CD4-positive, alpha-beta T cell treated with Interleukin-4 for 4 hours (primary cell): ENCODE data around the gene HSD11B1L.

ENCODE experiments used
- DNase-seq: peaks from one replicate; pipeline ENCODE4 v3.0.0-alpha.2; 2020

The HSD11B1L gene, protein sequence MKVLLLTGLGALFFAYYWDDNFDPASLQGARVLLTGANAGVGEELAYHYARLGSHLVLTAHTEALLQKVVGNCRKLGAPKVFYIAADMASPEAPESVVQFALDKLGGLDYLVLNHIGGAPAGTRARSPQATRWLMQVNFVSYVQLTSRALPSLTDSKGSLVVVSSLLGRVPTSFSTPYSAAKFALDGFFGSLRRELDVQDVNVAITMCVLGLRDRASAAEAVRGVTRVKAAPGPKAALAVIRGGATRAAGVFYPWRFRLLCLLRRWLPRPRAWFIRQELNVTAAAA

DNA sequence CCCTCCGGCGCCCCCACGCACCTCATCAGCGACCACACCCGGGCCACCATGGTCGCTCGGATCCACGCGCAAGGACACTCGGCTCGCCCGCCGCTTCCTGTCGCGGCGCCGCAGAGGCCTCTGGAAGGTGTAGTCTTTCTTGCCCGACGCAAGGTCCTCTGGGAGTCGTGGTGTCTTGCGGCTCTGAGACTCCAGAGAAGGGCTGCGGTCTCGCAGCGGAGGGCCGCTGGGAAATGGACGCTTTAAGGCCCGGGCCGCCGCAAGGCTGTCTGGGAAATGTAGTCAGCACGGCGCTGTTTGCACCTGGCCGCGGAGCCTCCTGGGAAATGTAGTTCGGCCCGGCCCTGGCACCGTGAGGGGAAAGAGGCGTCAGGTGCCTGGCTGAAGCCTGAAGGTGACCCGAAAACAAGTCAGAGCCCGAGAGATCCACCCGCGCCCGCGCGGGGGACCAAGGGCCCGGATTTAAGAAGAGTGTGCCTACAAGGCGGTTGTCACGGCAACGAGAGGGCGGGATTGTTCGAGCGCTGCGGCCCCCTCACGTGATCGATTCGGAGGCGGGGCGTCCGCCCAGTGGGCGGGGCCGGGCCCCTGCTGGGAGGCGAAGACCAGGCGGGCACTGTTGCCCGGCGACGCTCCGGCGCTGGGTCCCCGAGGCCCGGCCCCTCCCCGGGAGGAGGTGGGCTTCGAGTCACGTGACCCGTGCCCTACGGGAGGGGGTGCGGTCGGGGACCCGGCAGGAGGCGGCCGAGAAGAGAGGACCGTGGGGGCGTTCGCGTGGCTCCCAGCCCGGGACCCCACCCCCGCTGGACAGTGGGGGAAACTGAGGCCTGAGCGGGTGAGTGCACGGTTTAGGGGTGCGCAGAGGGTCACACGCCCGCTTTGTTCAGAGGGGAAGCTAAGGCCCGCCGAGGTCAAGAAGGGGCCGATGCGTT, at the start of gene HSD11B1L, which contains the start of gene MICOS13:
HSD11B1L (plus strand) TSS at position 591 of the 932 bp plus-strand sequence. CDS start 3,806 bp downstream, outside the sequence.
MICOS13 (minus strand) TSS at position 80 of the 932 bp plus-strand sequence; CDS start at position 50, 30 bp downstream.
- peak; percentile 99 for DNase-seq

DNA sequence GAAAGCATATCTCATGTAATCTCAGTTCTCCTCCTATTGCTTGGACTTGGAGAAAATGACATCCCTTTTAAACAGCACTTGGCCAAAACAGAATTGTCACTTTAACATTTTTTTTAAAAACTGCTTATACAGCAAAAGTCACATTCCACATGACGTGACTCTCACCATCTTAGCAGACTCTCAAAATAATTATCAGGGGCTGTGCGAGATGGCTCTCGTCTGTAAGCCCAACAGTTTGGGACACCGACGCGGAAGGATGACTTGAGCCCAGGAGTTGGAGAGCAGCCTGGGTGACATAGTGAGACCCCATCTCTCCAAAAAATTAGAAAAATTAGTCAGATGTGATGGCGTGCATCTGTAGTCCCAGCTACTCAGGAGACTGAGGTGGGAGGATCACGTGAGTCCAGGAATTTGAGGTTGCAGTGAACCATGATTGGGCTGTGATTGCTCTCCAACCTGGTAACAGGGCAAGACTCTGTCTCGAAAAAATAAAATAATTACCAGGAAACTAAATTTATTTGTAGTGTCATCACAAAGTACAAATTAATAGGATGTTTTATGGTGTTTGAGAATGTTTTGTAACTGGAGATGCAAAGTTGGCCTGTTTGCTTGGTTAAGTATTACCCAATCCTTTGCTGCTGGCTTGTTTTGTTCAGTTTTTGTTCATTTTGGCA, 49.1 kb upstream of the HSD11B1L start:
- DNase-seq = no peak

DNA sequence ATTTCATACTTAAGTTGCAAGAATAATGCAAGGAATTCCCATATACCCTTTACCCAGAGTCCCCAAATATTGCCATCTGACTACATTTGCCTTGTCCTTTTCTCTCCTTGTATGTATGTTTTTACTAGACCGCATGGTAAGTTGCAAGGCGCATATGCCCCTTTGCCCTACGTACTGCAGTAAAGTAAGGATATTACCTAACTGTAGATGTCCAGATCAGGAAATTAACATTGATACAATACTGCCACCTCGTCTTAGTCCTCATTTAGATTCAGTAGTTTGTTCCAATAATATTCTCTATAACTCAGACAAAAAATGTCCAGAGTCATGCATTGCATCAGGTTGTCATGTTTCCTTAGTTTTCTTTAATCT, 48.6 kb upstream of the HSD11B1L start:
- DNase-seq = no peak

DNA sequence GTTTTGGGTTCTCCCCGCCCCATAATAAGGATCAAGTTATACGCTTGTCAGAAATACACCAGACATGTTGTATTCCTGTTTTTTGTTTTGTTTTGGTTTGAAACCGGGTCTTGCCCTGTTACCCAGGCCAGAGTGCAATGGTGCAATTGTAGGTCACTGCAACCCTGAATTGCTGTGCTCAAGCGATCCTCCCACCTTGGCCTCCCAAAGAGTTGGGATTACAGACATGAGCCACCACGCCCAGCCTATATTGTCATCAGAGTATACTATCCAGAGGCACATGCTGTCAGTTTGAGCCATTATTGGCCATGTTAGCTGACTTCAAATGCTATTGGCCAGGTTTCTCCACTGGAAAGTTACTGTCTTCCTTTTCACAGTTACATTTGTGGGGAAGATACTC, 48.2 kb upstream of the HSD11B1L start:
- DNase-seq = no peak

DNA sequence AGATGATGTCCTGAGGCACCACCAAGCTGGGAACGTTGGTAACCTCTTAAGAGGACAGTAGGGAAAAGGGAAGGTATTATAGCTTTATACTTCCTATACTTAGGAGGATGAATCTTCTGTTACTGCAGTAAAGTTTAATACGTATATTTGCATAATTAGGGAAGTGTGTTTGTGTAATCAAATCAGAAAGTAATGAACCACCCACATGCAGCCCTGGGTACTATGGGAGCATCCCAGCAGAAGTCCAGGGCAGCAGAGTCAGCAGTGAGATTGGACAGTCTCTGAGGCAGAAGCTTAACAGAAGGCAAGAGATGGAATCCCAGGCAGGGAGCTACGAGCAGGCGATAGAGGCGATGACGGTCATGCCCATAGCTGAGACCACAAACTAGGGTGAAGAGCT, 45.4 kb upstream of the HSD11B1L start:
- DNase-seq = no peak

DNA sequence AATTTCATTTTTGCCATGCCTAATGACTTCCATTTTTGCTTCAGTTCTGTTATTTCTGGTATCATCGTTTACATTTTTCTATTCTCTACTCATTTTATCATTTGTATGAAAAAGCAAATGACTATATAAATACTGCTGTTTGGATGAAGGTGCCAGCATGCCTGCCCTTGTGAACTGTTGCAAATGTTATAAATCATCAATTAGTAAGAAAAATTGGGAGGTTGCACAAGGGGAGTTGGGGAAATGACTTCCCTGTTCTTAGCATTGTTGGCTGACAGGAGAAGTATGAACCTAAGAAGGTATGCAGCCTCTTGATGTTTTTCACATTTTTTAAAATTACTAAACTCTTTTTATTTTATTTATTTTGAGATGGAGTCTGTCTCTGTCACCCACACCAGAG, 42.9 kb upstream of the HSD11B1L start:
- no peak for DNase-seq

DNA sequence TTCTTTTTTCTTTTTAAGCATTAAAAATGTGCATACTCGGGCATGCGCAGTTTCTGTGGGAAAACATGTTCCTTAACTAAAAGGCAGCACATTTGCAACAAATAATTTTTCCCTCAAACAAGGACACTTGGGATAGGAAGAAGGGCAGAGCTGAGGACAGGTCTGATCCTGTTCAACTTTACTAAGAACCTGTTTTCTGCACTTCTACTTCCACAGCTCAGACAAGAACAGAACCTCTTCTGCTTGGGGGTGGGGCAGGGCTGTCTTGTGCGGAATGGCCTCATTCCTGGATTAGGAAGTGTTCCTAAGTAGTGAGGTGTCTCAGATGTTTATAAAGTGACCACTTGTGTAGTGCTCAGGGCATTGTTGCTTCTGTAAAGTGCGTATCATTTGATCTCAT, 39.7 kb upstream of the HSD11B1L start:
- DNase-seq = no peak

DNA sequence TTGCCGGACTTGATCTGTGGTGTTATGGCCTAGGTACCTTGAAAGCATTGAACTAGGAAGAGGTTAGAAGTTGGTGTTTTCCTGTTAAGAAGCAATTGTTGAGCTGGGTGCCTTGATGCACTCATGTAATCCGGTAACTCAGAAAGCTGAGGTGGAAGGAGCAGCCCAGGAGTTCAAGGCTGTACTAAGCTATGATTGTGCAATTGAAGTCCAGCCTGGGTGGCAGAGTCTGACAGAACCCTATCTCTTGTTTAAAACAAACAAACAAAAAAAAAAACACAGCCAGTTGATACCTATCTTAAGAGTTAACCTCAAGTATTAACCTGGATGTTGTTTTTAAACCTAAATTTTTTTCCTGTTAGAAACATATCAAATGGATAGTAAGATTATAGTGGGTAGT, 38.6 kb upstream of the HSD11B1L start:
- DNase-seq = no peak

DNA sequence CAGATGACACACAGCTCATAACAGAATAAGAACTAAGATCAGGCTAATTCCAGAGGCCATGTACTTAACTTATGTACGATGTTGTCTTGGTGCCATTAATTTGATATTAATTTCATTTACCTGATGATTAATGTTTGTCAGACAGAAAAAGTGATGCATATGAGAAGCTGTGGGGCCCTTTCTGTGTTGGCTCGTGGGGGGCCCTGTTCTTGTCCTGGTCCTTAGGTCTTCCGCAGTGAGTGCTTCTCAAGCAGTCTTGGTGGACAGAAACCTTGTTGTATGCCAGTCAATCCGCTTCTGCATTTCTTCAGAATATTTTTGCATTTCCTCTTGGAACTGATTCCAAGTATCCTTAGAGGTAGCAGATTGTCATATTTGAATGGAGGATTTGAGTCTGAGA, 37.8 kb upstream of the HSD11B1L start:
- no peak for DNase-seq

DNA sequence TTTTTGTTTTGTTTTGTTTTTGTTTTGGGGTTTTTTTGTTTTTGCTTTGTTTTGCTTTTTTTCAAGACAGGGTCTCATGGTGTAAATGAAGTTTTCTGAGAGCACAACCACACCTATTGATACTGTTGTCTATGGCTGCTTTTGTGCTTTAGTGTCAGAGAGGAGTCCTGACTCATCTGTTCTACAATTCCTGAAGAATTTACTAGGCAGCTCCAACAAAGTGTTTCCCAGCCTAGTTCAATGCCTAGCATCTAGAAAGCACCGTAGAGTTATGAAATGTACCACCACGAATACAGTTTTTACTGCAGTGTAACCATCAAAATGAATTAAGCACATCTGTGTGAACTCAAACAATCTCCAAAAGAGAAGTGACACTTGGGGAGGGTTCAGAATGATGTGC, 36.8 kb upstream of the HSD11B1L start:
- no peak for DNase-seq

DNA sequence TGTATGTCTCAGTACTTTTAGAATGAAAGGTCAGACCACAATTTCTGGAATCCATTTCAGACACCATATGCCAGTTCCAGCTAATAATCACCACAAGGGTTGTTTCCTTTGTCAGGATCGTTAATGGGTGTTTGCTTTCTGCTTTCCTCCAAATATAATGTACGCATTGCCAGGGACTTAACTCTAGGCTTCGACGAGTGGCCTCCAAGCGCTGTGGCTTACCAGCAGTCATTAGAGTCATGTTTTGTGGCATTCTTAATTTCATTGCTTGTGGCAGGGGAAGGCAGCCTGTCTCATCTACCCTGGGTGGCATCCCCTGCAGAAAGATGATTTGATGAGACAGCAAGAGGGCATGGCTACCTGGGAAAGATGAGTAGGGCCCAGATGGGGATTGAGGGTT, 35.4 kb upstream of the HSD11B1L start:
- DNase-seq = no peak

DNA sequence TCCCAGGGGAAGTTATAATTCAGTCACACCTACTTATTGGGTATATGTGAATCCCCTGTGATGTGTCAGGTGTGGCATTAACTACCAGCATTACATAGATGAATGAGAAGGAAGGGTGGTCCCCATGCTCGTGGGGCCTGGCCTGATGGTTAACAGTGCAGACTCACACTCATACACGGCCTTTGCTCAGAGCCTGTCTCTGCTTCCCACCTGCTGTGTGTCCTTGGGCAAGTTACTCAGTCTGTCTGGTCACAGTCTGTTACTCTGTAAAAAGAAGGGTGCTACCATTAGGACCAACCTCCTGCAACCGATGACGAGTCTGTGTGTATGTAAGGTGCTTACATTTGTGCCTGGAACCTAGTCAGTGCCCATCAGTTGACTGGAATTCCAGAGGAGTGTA, 34.1 kb upstream of the HSD11B1L start:
- no peak for DNase-seq

DNA sequence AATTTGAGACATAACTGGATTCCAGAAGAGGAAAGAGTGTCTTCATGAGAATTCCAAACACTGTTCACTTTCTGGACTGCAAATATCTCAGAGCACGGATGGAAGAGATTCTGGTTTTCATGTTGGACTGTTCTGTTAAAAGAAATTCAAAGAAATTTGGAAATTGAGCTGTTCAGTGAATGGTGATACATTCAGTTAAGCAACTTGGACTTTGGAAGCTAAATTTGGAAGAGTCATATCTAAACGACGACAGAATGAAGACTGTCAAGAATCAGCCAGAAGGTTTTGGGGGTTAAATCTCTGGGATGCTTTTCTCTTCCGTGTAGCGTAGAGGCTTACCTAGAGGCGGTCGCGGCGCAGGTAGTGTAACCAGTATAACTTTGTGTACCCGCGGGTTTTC, 32.4 kb upstream of the HSD11B1L start:
- DNase-seq = no peak

DNA sequence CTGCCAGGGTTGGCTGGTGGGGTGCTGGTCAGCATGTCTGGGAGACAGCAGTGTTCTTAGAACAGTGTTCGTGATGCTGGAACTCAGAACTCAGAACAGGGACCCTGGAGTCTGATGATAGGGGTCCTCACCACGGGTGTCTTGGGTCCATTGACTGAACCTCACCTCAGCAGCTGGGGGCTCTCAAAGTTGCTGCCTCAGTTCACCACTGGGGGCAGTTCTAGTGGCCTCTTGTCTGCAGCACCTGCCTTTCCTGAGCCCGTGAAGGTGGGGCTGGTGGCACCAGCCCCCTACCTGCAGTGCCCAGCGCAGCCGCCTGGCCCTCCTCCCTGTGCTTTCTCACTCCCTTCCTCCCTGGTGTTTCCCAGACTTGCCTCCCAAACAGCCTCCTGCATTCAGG, 29.5 kb upstream of the HSD11B1L start:
- no peak for DNase-seq

DNA sequence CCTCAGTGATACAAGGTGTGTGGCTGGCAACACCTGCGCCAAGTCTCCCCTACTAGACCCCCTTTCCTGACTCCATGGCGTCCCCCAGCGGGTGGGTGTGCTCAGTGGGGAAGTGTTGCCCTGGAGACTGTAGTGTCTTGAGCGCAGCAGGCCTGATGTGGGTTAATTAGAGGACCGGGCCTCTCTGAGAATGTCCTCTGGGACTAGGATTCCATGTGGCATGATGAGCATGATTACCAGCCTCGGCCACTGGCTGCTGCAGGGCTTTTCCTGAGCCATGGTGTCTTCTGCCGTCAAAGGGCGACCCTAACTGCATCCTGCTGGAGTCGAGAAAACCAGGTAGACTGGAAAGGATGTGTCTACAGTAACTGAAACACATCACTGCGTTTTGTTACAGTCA, 28.6 kb upstream of the HSD11B1L start:
- no peak for DNase-seq

DNA sequence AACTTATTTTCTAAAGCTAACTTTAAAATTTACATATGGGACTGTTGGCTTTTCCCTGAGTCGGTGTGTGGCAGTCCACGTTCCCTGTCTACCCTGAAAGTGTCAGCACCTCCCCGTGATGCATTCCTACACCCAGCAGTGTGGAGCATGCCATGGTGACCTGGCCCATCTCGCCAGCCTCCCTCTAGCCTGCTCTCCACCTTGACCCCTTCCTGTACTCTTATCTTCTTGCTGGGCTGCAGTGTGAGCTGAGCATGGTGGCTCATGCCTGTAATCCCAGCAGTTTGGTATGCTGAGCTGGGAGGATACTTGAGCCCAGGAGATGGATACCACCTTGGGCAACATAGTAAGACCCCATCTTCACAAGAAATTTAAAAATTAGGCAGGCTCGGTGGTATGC, 25.9 kb upstream of the HSD11B1L start:
- DNase-seq = no peak

DNA sequence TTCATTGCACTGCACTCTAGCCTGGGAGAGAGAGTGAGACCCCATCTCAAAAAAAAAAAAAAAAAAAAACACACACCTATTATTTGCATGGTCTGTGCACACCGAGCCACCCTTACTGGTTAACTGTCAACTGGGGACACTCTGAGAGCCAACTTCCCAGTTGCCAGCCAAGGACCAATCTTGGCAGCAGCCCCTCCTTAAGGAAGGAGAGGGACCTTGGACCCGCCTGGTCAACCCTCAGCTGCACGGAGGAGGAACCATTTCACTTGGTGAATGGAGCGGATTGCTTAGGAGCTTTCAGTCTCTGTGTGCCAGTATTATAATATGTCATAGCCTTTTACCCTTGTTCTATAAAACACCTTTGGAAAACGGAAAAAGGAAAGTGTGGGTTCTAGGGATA, 25.4 kb upstream of the HSD11B1L start:
- DNase-seq = no peak

DNA sequence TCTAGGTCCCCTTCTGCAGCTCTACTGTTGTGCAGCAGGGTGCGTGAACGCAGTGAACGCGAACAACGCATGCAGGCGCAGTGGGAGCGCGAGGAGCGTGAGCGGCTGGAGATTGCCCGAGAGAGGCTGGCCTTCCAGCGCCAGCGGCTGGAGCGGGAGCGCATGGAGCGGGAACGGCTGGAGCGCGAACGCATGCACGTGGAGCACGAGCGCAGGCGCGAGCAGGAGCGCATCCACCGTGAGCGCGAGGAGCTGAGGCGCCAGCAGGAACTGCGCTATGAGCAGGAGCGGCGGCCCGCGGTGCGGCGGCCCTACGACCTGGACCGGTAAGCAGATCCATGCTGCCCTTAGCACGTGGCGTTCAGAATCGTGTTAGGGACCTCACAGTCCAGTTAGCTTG, 19.3 kb upstream of the HSD11B1L start:
- no peak for DNase-seq

DNA sequence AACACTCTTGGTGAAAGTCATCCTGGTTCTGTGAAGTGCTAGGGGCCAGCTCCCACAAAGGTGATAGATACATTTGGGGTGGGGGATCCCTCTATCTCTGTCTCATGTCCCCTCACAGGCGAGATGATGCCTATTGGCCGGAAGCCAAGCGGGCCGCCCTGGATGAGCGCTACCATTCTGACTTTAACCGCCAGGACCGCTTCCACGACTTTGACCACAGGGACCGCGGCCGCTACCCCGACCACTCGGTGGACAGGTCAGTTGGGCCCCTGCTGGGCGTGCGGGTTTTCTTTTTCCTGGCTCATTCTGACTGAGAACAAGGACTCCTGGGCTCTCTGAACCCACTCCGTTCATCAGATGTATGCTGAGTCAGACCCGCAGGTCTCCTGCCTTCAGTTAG, 16.9 kb upstream of the HSD11B1L start:
- no peak for DNase-seq

DNA sequence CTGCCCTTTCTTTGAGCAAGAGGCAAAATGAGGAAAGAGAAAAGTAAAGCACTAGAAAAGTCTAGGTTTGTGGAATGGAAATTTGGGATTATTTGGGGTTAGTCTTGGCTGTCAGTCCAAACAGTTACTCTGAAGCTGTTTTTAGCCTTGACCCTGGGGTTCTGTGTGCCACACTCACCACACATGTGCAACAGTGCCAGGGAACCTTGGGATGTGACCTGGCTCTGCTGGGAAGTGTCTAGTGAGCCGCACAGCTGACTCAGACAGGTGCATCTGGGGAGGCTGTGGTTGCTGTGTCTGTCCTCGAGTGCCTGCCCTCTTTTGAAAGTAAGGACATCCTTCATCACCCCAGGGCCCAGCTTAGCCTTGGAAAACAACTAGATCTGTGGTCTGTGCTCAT, 16.3 kb upstream of the HSD11B1L start:
- DNase-seq = no peak

DNA sequence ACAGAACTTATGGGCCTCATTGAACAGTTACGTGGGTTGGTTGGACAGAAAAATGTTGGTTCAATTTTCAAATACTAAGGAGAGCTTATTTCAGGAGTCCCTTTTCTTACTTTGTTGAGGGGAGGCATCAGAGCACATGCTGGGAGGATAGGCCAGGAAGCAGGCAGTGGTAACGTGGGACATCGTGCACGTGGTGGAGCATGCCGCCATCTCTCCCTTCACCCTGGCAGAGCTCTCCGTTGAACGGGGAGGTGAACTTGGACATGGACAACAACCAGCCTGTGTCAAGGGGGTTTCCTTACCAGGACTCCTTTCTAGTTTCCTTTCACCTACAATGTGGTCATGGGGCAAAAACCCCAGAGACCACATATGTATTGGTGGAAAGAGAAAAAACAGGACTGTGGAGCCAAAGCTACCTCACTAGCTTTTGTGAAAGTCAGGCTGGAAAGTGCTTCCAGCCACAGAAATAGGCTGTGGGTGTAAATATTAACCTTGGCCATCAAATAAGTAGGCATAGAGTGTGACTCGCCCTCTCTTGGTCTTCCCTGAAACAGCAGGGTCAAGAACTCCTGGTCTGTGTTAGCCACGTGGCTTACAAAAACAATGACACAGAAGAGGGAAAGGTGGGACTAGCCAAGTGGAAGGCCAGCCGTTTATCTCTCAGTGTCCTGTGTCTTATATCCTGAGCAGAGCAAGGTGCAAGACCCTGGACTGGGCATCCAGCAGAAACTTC, 14.9 kb upstream of the HSD11B1L start:
- no peak for DNase-seq

DNA sequence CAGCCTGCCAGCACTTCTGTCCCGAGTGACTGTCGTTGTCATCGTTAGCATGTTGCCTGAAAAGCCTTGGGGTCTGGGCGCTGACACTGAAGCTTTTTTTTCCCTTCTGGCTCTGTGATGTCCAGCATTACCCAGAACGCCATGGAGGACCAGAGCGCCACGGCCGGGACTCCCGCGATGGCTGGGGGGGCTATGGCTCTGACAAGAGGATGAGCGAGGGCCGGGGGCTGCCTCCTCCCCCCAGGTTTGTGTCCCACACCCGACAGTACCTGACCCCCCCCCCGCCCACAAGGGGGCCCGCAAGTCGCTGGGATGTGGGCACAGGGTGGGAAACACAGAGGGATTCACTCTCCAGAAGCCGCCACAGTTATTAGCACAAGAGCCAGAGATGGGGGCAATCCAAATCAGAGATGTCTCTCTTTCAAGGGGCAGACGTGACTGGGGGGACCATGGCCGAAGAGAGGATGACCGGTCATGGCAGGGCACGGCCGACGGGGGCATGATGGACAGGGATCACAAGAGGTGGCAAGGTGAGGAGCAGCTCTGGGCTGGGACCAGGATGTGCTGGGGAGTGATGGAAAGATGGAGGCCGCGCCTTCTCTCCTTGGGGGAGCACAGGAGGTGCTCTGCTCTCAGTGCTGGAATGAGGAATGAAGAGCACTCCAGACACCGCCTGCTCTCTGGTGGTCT, 13.8 kb upstream of the HSD11B1L start:
- DNase-seq = no peak
